Erythroblast (primary cell): ENCODE data around the gene C11orf65.
A peak's percentile ranks its signal among the peaks of the same experiment; 100 is the strongest.
"Not testable (repeated sequence)": the region's sequence is repeated elsewhere in the genome, so short reads cannot be mapped to it uniquely, and the experiment has no call there.

Experiments
- DNase-seq, 2 experiments: peaks; one replicate each; lab custom pipeline; 2025; lab: John Stamatoyannopoulos, UW
- GATA1 ChIP-seq: IDR thresholded peaks from 2 replicates; pipeline ENCODE4 v1.6.1; 2011; ENCODE audit warnings: low read depth, mild to moderate bottlenecking, control low read depth, low read length, moderate library complexity
- POLR2A ChIP-seq: IDR thresholded peaks from 2 replicates; pipeline ENCODE4 v1.6.1; 2011; ENCODE audit warnings: mild to moderate bottlenecking, low read length

The C11orf65 gene

GRCh38 chr11:108495326-108495725, 28.0 kb upstream of the C11orf65 start:
- DNase-seq = no peak
- no peak for TF ChIP-seq POLR2A
- TF ChIP-seq GATA1 = no peak

- TF ChIP-seq GATA1 (no peak), POLR2A (no peak)
These were observed 26.9 kb upstream of the C11orf65 start for GRCh38 chr11:108494182-108494581.

GRCh38 chr11:108491936-108492335, 24.6 kb upstream of the C11orf65 start:
- no peak for DNase-seq
- TF ChIP-seq POLR2A (no peak), GATA1 (no peak)

More at GRCh38 chr11:108494182-108494581, 26.9 kb upstream of the C11orf65 start:
- peak; percentile 7 to 9 for DNase-seq

- no peak for TF ChIP-seq GATA1
- TF ChIP-seq POLR2A = no peak
- DNase-seq = no peak
These were observed 19.5 kb upstream of the C11orf65 start for GRCh38 chr11:108486828-108487227.

- TF ChIP-seq POLR2A (no peak), GATA1 (no peak)
- DNase-seq = no peak
These were observed 19.0 kb upstream of the C11orf65 start for GRCh38 chr11:108486331-108486730.

- TF ChIP-seq POLR2A (no peak), GATA1 (no peak)
- no peak for DNase-seq
These were observed 15.8 kb upstream of the C11orf65 start for GRCh38 chr11:108483163-108483562.

- no peak for DNase-seq
- TF ChIP-seq POLR2A (no peak), GATA1 (no peak)
These were observed 7.5 kb upstream of the C11orf65 start for GRCh38 chr11:108474664-108475463.

- TF ChIP-seq POLR2A = no peak
- TF ChIP-seq GATA1 = no peak
- DNase-seq = no peak
These were observed 5.4 kb upstream of the C11orf65 start for GRCh38 chr11:108472681-108473080.

- no peak for DNase-seq
- TF ChIP-seq POLR2A (no peak), GATA1 (no peak)
These were observed 1.1 kb upstream of the C11orf65 start for GRCh38 chr11:108468478-108468864.

- peak; percentile 51 to 71 for DNase-seq
- TF ChIP-seq POLR2A = no peak
- TF ChIP-seq GATA1 = no peak
These were observed 924 bp downstream of the C11orf65 start for GRCh38 chr11:108466405-108466804.

GRCh38 chr11:108453207-108453835, 14.0 kb downstream of the C11orf65 start:
- DNase-seq = no peak
- TF ChIP-seq POLR2A = no peak
- TF ChIP-seq GATA1 = no peak

GRCh38 chr11:108441445-108441844, 25.9 kb downstream of the C11orf65 start:
- DNase-seq = not testable (repeated sequence)

GRCh38 chr11:108436594-108436993, 30.7 kb downstream of the C11orf65 start:
- no peak for DNase-seq
- no peak for TF ChIP-seq GATA1
- no peak for TF ChIP-seq POLR2A

- no peak for DNase-seq
- TF ChIP-seq POLR2A (no peak), GATA1 (no peak)
These were observed 32.3 kb downstream of the C11orf65 start for GRCh38 chr11:108435066-108435465.
